ENCODE measurements around the gene ATP10A. TPM values are rescaled to one million over a fixed set of nuclear protein-coding genes. Genes with fewer than 3 reads are reported as not detected.
A peak's percentile ranks its signal among the peaks of the same experiment; 100 is the strongest.

ATP10A gene
- polyA plus RNA-seq, 1 of the 3 experiments (the other 2 are of a cell fraction), result not detected

DNA sequence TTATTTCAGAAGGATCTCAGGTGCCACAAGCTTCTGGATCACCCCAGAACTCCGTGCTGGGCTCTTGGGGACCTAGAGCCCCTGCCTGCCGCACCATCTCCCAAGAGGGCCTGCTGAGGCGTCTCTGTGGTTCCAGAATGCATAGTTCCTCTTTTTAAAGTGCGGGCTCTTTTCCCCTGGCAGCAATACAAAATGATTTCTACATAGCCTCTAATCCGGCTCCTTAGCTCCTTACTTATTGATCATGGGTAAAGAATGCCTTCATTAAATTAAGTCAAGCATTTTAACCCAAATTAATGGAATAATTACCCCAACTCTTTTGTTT, 121.9 kb downstream of the ATP10A start (continued):
- TF ChIP-seq, protein P1, sequence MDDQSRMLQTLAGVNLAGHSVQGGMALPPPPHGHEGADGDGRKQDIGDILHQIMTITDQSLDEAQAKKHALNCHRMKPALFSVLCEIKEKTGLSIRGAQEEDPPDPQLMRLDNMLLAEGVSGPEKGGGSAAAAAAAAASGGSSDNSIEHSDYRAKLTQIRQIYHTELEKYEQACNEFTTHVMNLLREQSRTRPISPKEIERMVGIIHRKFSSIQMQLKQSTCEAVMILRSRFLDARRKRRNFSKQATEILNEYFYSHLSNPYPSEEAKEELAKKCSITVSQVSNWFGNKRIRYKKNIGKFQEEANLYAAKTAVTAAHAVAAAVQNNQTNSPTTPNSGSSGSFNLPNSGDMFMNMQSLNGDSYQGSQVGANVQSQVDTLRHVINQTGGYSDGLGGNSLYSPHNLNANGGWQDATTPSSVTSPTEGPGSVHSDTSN (IDR thresholded peaks at IDR 0.05), result no peak
- TF ChIP-seq TEAD4 (IDR thresholded peaks at IDR 0.05; ENCODE audit: borderline replicate concordance, insufficient read depth), result no peak

DNA sequence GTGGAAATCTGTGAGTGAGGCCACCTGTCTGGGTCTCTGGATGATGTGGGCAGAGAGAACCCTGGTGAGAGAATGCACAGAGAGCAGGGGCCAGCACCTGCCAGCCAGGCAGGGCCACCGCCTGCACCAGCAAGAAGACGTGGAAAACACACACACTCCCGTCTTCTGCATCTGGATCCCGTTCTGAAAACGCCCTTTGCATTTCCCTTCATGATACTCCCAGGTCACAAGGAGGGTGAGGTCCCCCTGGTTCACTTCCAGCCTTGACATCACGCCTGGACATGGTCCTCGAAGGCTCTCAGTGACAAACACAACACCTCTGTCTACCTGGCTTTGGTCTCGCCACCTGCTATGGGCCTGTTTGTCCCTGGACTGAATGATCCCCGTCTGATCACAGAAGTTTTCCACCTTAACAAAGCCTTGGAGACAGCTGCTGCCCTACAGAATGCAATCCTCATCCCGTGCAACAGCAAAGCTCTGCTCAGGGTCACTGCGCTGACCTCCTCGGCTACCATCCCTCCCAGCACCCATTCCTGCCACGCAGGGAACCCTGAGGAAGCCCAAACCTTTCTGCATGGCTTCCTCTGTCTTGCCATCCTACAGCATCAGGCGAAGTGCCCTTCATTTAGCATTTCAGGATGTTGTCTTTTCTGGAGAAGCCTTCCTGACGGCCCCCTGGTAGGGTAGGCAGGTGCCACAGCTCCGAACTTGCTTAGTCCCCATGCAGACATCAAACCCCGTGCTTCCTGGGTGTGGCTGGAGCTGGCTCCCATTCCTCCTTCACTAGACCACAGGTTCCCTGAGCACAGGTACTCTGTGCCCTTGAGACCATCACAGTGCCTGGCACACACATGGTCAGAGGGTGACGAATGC, 122.5 kb downstream of the ATP10A start:
- Histone ChIP-seq H3F3A (replicated peaks; ENCODE audit: insufficient read depth) (no peaks in the 10 kb centered on the region), H3K4me1 (ENCODE audit: control insufficient read depth in 1 of 2, insufficient read depth in 2 of 2, low read depth in 1 of 2, low read length in 1 of 2) (no peaks in the 10 kb centered on the region; a peak in 1 of 4 replicates), H3K9me2 (no peaks in the 10 kb centered on the region), H3K4me2 (no peak overlapping the region), H3K9ac (no peak overlapping the region), H4K20me1 (ENCODE audit: insufficient read depth) (no peaks in the 10 kb centered on the region), H3K36me3 (replicated peaks in 1 of 2; ENCODE audit: control insufficient read depth in 1 of 2, insufficient read depth in 2 of 2, low read length in 1 of 2) (no peaks in the 10 kb centered on the region), H3K79me2 (ENCODE audit: insufficient read depth) (no peaks in the 10 kb centered on the region), H3K27ac (ENCODE audit: low read depth in 2 of 2, low read length in 1 of 2) (no peak overlapping the region), H3K27me3 (ENCODE audit: insufficient read depth) (no peaks in the 10 kb centered on the region), H2AFZ (ENCODE audit: low read depth) (no peak overlapping the region), H3K9me3 (no peaks in the 10 kb centered on the region), H3K4me3 (ENCODE audit: low read depth in 2 of 2, low read length in 1 of 2) (no peak overlapping the region)
- TF ChIP-seq EP300 (IDR thresholded peaks at IDR 0.05; ENCODE audit: borderline replicate concordance in 1 of 2, low read depth in 1 of 2, low read length in 1 of 2) (no peak), RCOR1 (IDR thresholded peaks at IDR 0.05; ENCODE audit: low read length) (no peak), GATA2 (CRISPR knock-in tag; IDR thresholded peaks at IDR 0.05) (no peak), MEF2A (IDR thresholded peaks at IDR 0.05; ENCODE audit: borderline replicate concordance, low read depth) (no peak), SMC3 (IDR thresholded peaks at IDR 0.05; ENCODE audit: low read depth, low read length) (no peak), TEAD4 (IDR thresholded peaks at IDR 0.05; ENCODE audit: borderline replicate concordance, insufficient read depth) (no peak)
- TF ChIP-seq, protein P2, sequence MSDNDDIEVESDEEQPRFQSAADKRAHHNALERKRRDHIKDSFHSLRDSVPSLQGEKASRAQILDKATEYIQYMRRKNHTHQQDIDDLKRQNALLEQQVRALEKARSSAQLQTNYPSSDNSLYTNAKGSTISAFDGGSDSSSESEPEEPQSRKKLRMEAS (IDR thresholded peaks at IDR 0.05; ENCODE audit: low read depth), result no peak
- WGBS (ENCODE audit: low lambda C conversion rate), result 40% methylated on average over 17 of the region's 18 CpGs
- DNase-seq, result no peak
- POLR2A ChIA-PET, result no interaction called here
- CTCF ChIA-PET, result interaction anchor here (1.0 to 3.1 kb wide), 6 partner anchors 9 to 520 kb away, joined by 3 to 19 read pairs (median 3); no protein-coding TSS in a partner anchor

DNA sequence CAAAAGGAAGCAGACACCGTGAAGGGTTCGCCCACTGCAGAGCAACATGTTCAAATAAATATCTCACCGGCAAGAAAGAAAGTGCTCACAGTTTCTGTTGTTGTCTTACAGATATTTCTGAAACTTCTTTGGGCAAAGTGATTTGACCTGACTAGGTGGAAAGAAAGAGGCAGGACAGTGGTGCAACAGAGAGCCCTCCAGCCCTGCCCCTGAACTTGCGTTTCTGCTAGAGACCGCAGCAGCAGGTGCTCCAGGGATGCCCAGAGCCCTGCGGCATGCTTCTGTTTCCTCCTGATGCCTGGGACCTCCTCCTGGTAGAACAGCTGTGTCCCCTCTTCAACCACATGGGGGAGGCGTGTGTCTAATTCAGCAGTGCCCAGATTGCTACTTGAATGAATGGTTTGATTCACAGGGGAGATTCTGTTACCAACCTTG, 123.4 kb downstream of the ATP10A start:
- no peak overlapping the region for H2AFZ ChIP-seq (ENCODE audit: low read depth)
- H3K9me3 ChIP-seq, result no peaks in the 10 kb centered on the region
- ChIA-PET POLR2A (no interaction called here), CTCF (interaction anchor here (0.6 to 3.1 kb wide), 6 partner anchors 14 to 521 kb away, joined by 3 to 16 read pairs (median 3); no protein-coding TSS in a partner anchor)
- no peaks in the 10 kb centered on the region for H3F3A ChIP-seq (replicated peaks; ENCODE audit: insufficient read depth)
- H3K4me3 ChIP-seq (ENCODE audit: low read depth in 2 of 2, low read length in 1 of 2), result no peak overlapping the region
- H3K27ac ChIP-seq (ENCODE audit: low read depth in 2 of 2, low read length in 1 of 2), result no peak overlapping the region
- no peaks in the 10 kb centered on the region for H3K9me2 ChIP-seq
- TF ChIP-seq SMC3 (IDR thresholded peaks at IDR 0.05; ENCODE audit: low read depth, low read length), result peak; percentile 45; the same call in 1 of the 2 replicates
- TF ChIP-seq RAD21 (IDR thresholded peaks at IDR 0.05; ENCODE audit: low read length), result peak; percentile 71
- no peak for TF ChIP-seq NFIC (IDR thresholded peaks at IDR 0.05; ENCODE audit: borderline replicate concordance)
- no peaks in the 10 kb centered on the region for H3K27me3 ChIP-seq (ENCODE audit: insufficient read depth)
- no peaks in the 10 kb centered on the region for H4K20me1 ChIP-seq (ENCODE audit: insufficient read depth)
- DNase-seq, result peak; percentile 72
- no peak overlapping the region for H3K9ac ChIP-seq
- no peaks in the 10 kb centered on the region for H3K79me2 ChIP-seq (ENCODE audit: insufficient read depth)
- WGBS (ENCODE audit: low lambda C conversion rate), result 17% methylated on average over 5 of the region's 7 CpGs
- no peaks in the 10 kb centered on the region; a peak in 1 of 4 replicates for H3K4me1 ChIP-seq (ENCODE audit: control insufficient read depth in 1 of 2, insufficient read depth in 2 of 2, low read depth in 1 of 2, low read length in 1 of 2)
- H3K4me2 ChIP-seq, result no peak overlapping the region
- no peaks in the 10 kb centered on the region for H3K36me3 ChIP-seq (replicated peaks in 1 of 2; ENCODE audit: control insufficient read depth in 1 of 2, insufficient read depth in 2 of 2, low read length in 1 of 2)
